GM19324 (cell line): ENCODE results near the gene JAM2.
"Not testable (repeated sequence)": the region's sequence is repeated elsewhere in the genome, so short reads cannot be mapped to it uniquely, and the experiment has no call there.

Experiments used
- ATAC-seq: cut with Tn5 transposase; IDR thresholded peaks from one replicate; pipeline ENCODE4 v1.9.1; 2021; ENCODE audit warnings: mild to moderate bottlenecking, moderate library complexity; ENCODE audit not compliant: unreplicated experiment, low FRiP score

JAM2 gene

GRCh38 chr21:25638660-25639550 is at the start of gene JAM2:
JAM2 (plus strand) TSS chr21:25639258; CDS start chr21:25639822, 564 bp downstream.
- ATAC-seq: peak; percentile 39

GRCh38 chr21:25589887-25590286 is 49.2 kb upstream of the JAM2 start:
- ATAC-seq: no peak

- peak; percentile 94 for ATAC-seq
Observed at GRCh38 chr21:25607151-25608043, 31.7 kb upstream of the JAM2 start, which contains the start of gene MRPL39. MRPL39 (minus strand) TSS chr21:25607481; CDS start chr21:25607475, 6 bp downstream.

- peak; percentile 78 for ATAC-seq
Observed at GRCh38 chr21:25608044-25608737, 30.9 kb upstream of the JAM2 start.

GRCh38 chr21:25614441-25614840 is 24.6 kb upstream of the JAM2 start:
- no peak for ATAC-seq

GRCh38 chr21:25615880-25616279 is 23.2 kb upstream of the JAM2 start:
- no peak for ATAC-seq

GRCh38 chr21:25619198-25619597 is 19.9 kb upstream of the JAM2 start:
- no peak for ATAC-seq

- no peak for ATAC-seq
Observed at GRCh38 chr21:25624511-25624910, 14.5 kb upstream of the JAM2 start.

GRCh38 chr21:25625036-25625435 is 14.0 kb upstream of the JAM2 start:
- no peak for ATAC-seq

GRCh38 chr21:25625776-25626555 is 13.1 kb upstream of the JAM2 start:
- not testable (repeated sequence) for ATAC-seq

GRCh38 chr21:25626757-25627156 is 12.3 kb upstream of the JAM2 start:
- ATAC-seq: no peak

GRCh38 chr21:25632296-25632695 is 6.8 kb upstream of the JAM2 start:
- ATAC-seq: no peak

- no peak for ATAC-seq
Observed at GRCh38 chr21:25635310-25635709, 3.7 kb upstream of the JAM2 start.

GRCh38 chr21:25636727-25637126 is 2.3 kb upstream of the JAM2 start:
- no peak for ATAC-seq

- ATAC-seq: no peak
Observed at GRCh38 chr21:25637851-25638659, 1.0 kb upstream of the JAM2 start.

GRCh38 chr21:25639551-25640201 is 618 bp downstream of the JAM2 start:
- ATAC-seq: peak; percentile 71

GRCh38 chr21:25640202-25640942 is 1.3 kb downstream of the JAM2 start:
- ATAC-seq: peak; percentile 32

- no peak for ATAC-seq
Observed at GRCh38 chr21:25640943-25641292, 1.9 kb downstream of the JAM2 start.
